Fibroblast of lung (primary cell): ENCODE results near the gene EDN2. TPM values are rescaled to one million over a fixed set of nuclear protein-coding genes. Genes with fewer than 3 reads are reported as not detected.

Source experiments
- DNase-seq, 2 donors: peaks; one replicate each; pipeline versions ENCODE4 v3.0.0 to v3.0.0-alpha.2; 2010; ENCODE audit warnings: low read depth in 2 of 2
- H2AFZ ChIP-seq: 2 replicates; pipeline ENCODE4 v1.5.1; 2012; ENCODE audit warnings: low read length, control low read depth, inconsistent platforms
- H3K27ac ChIP-seq: 2 replicates; pipeline ENCODE4 v1.5.1; 2011; ENCODE audit warnings: low read length, control low read depth; ENCODE audit not compliant: insufficient read depth
- H3K27me3 ChIP-seq: 2 replicates; pipeline ENCODE4 v1.5.1; 2011; ENCODE audit warnings: mild to moderate bottlenecking, low read length; ENCODE audit not compliant: control insufficient read depth, insufficient read depth
- H3K36me3 ChIP-seq: 2 replicates; pipeline ENCODE4 v1.5.1; 2011; ENCODE audit warnings: low read length; ENCODE audit not compliant: control insufficient read depth, insufficient read depth
- H3K4me1 ChIP-seq: 2 replicates; pipeline ENCODE4 v1.5.1; 2011; ENCODE audit warnings: low read length; ENCODE audit not compliant: control insufficient read depth, insufficient read depth; ENCODE audit errors: extremely low read depth
- H3K4me2 ChIP-seq: 2 replicates; pipeline ENCODE4 v1.5.1; 2011; ENCODE audit warnings: low read length, control low read depth; ENCODE audit not compliant: insufficient read depth; ENCODE audit errors: extremely low read depth
- H3K4me3 ChIP-seq, 4 experiments: fragments of 200-600 bp in 1 of 4; sonication (generic) in 1 of 4; replicated peaks in 1 of 4; 2 replicates each; pipeline ENCODE4 v1.5.1; 2011 to 2016; ENCODE audit warnings: low read length in 4 of 4, low read depth in 3 of 4, mild to moderate bottlenecking in 3 of 4, control low read depth in 2 of 4, inconsistent platforms in 1 of 4, mixed read lengths in 1 of 4; ENCODE audit not compliant: insufficient read depth in 1 of 4; ENCODE audit errors: control extremely low read depth in 1 of 4
- H3K79me2 ChIP-seq: 2 replicates; pipeline ENCODE4 v1.5.1; 2012; ENCODE audit warnings: mild to moderate bottlenecking, low read length, inconsistent platforms; ENCODE audit not compliant: control insufficient read depth, insufficient read depth
- H3K9ac ChIP-seq: 2 replicates; pipeline ENCODE4 v1.5.1; 2011; ENCODE audit warnings: mild to moderate bottlenecking, low read length, control low read depth; ENCODE audit not compliant: insufficient read depth
- H3K9me3 ChIP-seq: 2 replicates; pipeline ENCODE4 v1.5.1; 2012; ENCODE audit warnings: low read depth, low read length; ENCODE audit not compliant: control insufficient read depth, insufficient read depth
- H4K20me1 ChIP-seq: 2 replicates; pipeline ENCODE4 v1.5.1; 2011; ENCODE audit warnings: low read length; ENCODE audit not compliant: control insufficient read depth, insufficient read depth; ENCODE audit errors: extremely low read depth
- EZH2 ChIP-seq: IDR thresholded peaks from 2 replicates; pipeline ENCODE4 v1.5.1; 2012; ENCODE audit warnings: low read length, control low read depth, mild to moderate bottlenecking; ENCODE audit errors: missing control alignments
- polyA plus RNA-seq, 2 donors: library from polyadenylated mRNA; depleted of rRNA in 1 of 2; stranded (reverse) in 1 of 2; unstranded in 1 of 2; fragments of >200 nt; gene quantifications; 2 replicates each; pipeline ENCODE4 v1.2.1, GENCODE V29; 2011 to 2012; ENCODE audit warnings: missing spikeins in 1 of 2
- total RNA-seq: library from RNA; depleted of rRNA; stranded (reverse); fragments of >200 nt; gene quantifications from 2 replicates; pipeline ENCODE4 v1.2.1, GENCODE V29; 2014
- TF ChIP-seq, protein P1 (sequence below), 2 donors: IDR thresholded peaks in 1 of 2; conservative IDR thresholded peaks in 1 of 2; 1 replicate in 1 of 2; 2 replicates in 1 of 2; pipeline ENCODE4 v1.5.1; 2011 to 2012; ENCODE audit warnings: low read length in 2 of 2, control low read depth in 1 of 2, inconsistent platforms in 1 of 2, low read depth in 1 of 2, mild to moderate bottlenecking in 1 of 2

Gene EDN2
- total and polyA plus RNA-seq, 2 donors (not counting 1 experiment from before 2014, with no cell fraction given) = not detected

DNA sequence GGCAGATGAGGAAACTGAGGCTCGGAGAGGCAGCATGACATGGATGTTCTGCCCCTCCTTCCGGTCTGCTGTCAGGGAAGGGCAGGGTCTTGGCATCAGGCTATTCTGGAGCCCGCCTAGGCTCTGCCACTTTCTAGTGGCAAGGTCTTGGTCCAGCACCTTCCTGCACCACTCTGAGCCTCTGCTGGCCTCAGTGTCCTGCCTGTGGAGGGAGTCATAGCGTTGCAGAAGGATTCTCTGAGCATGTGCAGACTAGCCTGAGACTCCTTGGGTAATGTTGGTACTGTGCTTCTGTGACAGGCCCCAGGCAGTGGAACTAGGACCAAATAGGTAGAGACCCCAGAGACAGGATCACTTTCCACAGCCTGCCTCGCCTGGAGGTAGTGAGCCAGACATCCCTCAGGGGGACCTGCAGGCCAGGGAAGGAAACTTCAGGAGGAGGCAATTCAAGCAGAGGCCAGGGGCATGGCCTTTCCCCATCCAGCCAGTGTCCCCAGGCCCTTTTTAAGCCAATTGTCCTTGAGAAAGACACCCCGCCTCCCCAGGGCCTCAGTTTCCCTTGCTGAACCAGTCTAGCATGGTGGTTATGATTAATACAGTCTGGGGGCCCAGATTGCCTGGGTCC, 10.6 kb downstream of the EDN2 start:
- no peak for TF ChIP-seq EZH2
- TF ChIP-seq, protein P1, sequence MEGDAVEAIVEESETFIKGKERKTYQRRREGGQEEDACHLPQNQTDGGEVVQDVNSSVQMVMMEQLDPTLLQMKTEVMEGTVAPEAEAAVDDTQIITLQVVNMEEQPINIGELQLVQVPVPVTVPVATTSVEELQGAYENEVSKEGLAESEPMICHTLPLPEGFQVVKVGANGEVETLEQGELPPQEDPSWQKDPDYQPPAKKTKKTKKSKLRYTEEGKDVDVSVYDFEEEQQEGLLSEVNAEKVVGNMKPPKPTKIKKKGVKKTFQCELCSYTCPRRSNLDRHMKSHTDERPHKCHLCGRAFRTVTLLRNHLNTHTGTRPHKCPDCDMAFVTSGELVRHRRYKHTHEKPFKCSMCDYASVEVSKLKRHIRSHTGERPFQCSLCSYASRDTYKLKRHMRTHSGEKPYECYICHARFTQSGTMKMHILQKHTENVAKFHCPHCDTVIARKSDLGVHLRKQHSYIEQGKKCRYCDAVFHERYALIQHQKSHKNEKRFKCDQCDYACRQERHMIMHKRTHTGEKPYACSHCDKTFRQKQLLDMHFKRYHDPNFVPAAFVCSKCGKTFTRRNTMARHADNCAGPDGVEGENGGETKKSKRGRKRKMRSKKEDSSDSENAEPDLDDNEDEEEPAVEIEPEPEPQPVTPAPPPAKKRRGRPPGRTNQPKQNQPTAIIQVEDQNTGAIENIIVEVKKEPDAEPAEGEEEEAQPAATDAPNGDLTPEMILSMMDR (conservative IDR thresholded peaks at IDR 0.05 in 1 of 2, IDR thresholded peaks at IDR 0.05 in 1 of 2; ENCODE audit: low read depth in 1 of 2, low read length in 2 of 2) = no peak
- no peaks in the 10 kb centered on the region for H3K79me2 ChIP-seq
- no peak for DNase-seq
- H3K4me1 ChIP-seq = no peaks in the 10 kb centered on the region
- H3K36me3 ChIP-seq = no peaks in the 10 kb centered on the region
- no peak overlapping the region for H3K27ac ChIP-seq
- H2AFZ ChIP-seq = no peak overlapping the region
- H3K9ac ChIP-seq = no peak overlapping the region
- H3K4me3 ChIP-seq = no peak overlapping the region
- no peaks in the 10 kb centered on the region for H4K20me1 ChIP-seq
- no peak overlapping the region for H3K4me2 ChIP-seq
- H3K9me3 ChIP-seq = no peaks in the 10 kb centered on the region
- no peaks in the 10 kb centered on the region for H3K27me3 ChIP-seq

DNA sequence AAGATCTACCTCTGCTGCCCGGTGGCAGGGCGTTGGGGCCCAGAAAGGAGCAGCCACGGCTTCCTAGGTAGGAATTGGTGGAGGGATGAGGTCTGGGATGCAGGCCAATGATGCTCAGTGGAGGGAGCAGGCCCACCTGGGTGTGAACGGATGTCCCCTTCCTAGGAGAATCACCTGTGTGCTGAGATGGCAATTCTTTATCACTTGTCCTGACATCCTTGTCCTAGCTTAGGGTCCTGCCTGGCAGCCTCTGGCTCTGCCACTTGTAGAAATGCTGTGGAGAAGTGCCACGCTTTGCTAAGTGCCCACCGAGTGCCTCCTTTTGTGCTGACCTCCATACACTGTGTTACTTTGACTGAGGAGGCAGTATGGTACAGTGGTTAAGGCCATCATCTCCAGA, 12.8 kb downstream of the EDN2 start:
- Histone ChIP-seq H3K27ac (no peak overlapping the region), H4K20me1 (no peaks in the 10 kb centered on the region), H3K9ac (no peak overlapping the region), H3K36me3 (no peaks in the 10 kb centered on the region), H3K4me2 (no peak overlapping the region), H2AFZ (no peak overlapping the region), H3K79me2 (no peaks in the 10 kb centered on the region), H3K4me3 (no peak overlapping the region), H3K27me3 (no peaks in the 10 kb centered on the region), H3K4me1 (no peaks in the 10 kb centered on the region), H3K9me3 (no peaks in the 10 kb centered on the region)
- TF ChIP-seq, protein P1 (conservative IDR thresholded peaks at IDR 0.05 in 1 of 2, IDR thresholded peaks at IDR 0.05 in 1 of 2; ENCODE audit: low read depth in 1 of 2, low read length in 2 of 2) = no peak
- no peak for TF ChIP-seq EZH2
- DNase-seq = no peak

DNA sequence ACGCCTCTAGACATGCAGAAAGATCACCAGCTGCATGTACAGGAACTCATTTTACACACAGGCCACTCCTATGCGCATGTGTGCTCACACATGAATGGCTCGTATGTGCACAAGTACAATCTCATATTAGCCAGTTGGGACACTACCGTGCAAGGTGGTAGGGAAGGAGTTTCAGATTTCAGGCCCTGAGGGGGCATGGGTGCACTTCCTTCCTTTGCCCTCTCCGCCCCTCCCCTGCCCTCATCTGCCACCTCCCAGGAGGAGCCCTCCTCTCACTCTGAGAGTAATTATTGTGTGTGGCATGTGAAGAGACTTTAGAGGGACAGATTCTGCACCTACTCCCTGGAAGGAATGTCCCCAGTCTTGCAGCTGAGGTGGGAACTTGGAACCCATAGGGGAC, 14.8 kb downstream of the EDN2 start:
- DNase-seq = no peak
- H3K36me3 ChIP-seq = no peaks in the 10 kb centered on the region
- H3K4me3 ChIP-seq = no peak overlapping the region
- H3K9ac ChIP-seq = no peak overlapping the region
- H3K27me3 ChIP-seq = no peaks in the 10 kb centered on the region
- TF ChIP-seq, protein P1 (conservative IDR thresholded peaks at IDR 0.05 in 1 of 2, IDR thresholded peaks at IDR 0.05 in 1 of 2; ENCODE audit: low read depth in 1 of 2, low read length in 2 of 2) = no peak
- no peak for TF ChIP-seq EZH2
- H3K79me2 ChIP-seq = no peaks in the 10 kb centered on the region
- H3K4me2 ChIP-seq = no peak overlapping the region
- no peaks in the 10 kb centered on the region for H3K4me1 ChIP-seq
- H2AFZ ChIP-seq = no peak overlapping the region
- H4K20me1 ChIP-seq = no peaks in the 10 kb centered on the region
- H3K27ac ChIP-seq = no peak overlapping the region
- H3K9me3 ChIP-seq = no peaks in the 10 kb centered on the region
